HG03039 (cell line): ENCODE data around the gene PSMD10.

Source experiments
- ATAC-seq: cut with Tn5 transposase; IDR thresholded peaks from one replicate; pipeline ENCODE4 v1.9.1; 2021; ENCODE audit warnings: mild to moderate bottlenecking, moderate library complexity; ENCODE audit not compliant: unreplicated experiment

The PSMD10 gene

GRCh38 chrX:108072746-108073145 lies 18.6 kb downstream of the PSMD10 start:
- no peak for ATAC-seq

DNA sequence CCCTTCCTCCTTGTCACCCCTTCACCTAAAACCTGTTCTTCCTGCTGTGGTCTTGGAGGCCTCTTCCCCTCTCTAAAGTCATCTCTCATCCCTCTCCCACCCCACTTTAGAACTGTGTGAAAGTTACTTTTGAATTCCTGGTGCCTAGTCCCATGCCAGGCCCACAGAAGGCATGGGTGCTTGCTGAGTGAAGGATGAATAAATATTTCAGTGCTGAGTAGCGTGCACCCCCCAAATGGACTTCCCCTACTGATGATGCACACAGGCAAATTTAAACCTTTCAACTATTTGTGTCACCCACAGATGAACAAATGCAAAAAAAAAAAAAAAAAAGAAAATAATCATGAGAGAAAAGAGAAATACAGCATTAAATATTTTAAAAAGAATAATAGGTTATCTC lies 19.8 kb downstream of the PSMD10 start:
- ATAC-seq: no peak

DNA sequence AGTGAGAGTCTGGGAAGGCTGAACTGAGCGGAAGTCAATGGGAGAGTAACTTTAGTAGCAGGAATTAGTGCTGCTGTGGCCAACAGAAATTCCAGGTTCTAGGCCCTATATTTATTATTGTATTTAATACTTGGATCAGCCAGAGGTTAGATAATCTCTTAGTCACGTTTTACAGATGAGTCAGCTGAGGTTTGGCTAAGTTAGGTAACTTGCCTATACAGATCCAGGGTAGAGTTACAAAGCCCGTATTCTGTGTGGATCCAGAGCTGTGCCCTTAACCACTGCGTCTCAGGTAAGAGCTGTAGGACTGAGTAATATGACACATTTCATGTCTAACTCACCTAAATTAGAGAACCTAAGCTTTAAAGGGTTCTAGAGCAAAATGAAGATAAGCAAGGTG lies 20.5 kb downstream of the PSMD10 start:
- ATAC-seq: no peak

- no peak for ATAC-seq
These were observed 23.2 kb downstream of the PSMD10 start for GRCh38 chrX:108068121-108068520.

DNA sequence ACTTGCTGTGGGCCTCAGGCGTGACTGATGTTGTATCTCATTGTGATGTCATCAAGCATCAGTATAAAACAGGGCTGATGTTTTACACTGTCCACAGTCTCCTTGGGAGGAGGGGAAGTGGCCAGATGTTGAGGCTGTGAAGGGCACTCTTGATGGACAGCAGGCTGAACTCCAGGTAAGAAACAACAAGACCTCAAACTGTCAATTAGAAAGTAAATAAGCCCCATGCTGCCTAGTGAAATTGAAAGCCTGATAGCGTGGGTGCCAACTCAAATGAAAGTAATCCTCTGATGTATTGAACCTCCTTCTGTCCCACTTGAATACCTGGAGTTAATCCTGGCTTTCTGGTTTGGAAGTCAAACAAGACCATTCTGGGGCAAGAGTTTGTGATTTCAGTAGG lies 26.7 kb downstream of the PSMD10 start:
- ATAC-seq: no peak

GRCh38 chrX:108064001-108064400 lies 27.3 kb downstream of the PSMD10 start:
- no peak for ATAC-seq

- ATAC-seq: no peak
These were observed 31.5 kb downstream of the PSMD10 start for GRCh38 chrX:108059801-108060200.

GRCh38 chrX:108055546-108055945 lies 35.8 kb downstream of the PSMD10 start:
- no peak for ATAC-seq

DNA sequence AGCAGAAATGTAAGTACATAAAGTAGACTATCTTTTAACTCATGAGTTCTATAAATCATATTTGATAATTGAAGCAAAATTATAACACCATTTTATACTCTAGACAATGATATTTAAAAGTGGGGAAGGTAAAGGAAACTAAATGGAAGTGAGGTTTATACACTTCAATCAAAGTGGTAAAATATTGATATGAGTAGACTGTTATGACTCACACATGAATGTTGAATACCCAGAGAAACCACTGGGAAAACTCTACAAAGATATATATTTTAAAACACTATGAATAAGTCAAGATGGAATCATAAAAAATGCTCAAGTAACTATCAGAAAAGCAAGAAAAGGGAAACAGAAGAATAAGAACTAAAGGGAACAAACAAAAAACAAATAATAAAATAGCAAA lies 38.1 kb downstream of the PSMD10 start:
- no peak for ATAC-seq

DNA sequence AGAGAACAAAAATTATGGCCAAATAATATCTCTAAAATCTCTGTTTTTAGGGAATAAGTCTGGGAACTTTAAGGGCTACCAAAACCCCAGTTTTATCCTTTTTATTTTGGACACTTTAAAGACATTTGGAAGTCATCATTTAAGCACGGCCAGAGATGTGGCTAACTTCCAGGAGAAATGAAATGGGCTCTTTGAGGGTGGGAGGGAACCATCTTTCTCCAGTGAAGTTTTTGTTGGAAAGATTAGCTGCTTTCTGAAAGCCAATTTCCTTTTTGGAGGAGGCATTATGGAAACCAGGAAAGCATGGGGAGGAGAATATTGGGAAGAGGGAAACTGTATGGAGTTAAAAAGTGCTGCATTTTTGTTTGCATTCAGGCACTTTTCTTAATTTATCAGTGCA lies 41.7 kb downstream of the PSMD10 start:
- ATAC-seq: no peak

GRCh38 chrX:108044554-108045256 lies 46.6 kb downstream of the PSMD10 start, which contains the start of gene VSIG1:
Gene VSIG1, plus strand, starts transcription at chrX:108045065. Its CDS starts 66 bp downstream, at chrX:108045131.
- no peak for ATAC-seq

- no peak for ATAC-seq
These were observed 54.9 kb downstream of the PSMD10 start for GRCh38 chrX:108036298-108036973.

DNA sequence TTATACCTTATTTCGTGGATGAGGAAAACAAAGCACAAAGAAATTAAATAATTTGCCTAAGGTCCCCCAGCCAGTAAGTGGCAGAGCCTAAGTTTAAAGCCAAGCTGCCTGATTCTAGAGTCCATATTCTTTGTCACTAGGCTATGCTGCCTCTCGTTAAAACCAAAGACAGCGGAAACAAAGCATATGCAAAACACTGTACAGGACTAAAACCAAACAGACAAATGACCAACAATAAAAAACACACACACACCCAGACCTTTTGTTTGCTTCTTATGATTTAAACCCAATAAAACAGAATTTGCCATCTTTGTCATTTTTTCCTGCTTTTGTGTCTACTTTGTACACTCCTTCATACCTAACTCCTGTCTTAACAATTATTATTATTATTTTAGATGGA lies 56.6 kb downstream of the PSMD10 start:
- no peak for ATAC-seq
